Head of caudate nucleus (tissue), 42 donors: ENCODE data around the gene MXD1.
"Not testable (repeated sequence)": the region's sequence is repeated elsewhere in the genome, so short reads cannot be mapped to it uniquely, and the experiment has no call there.

Experiments used
- DNase-seq, 42 donors: peaks; one replicate each; pipeline versions ENCODE4 v3.0.0 to v3.0.0-alpha.2; 2020 to 2021; ENCODE audit warnings: mixed read lengths in 7 of 42
- intact Hi-C: fragments of 100-400 bp; cut with DNase I; formaldehyde crosslinking; loops from one replicate; pipeline ENCODE4 v1.15.0; 2022

MXD1 gene, protein sequence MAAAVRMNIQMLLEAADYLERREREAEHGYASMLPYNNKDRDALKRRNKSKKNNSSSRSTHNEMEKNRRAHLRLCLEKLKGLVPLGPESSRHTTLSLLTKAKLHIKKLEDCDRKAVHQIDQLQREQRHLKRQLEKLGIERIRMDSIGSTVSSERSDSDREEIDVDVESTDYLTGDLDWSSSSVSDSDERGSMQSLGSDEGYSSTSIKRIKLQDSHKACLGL

DNA sequence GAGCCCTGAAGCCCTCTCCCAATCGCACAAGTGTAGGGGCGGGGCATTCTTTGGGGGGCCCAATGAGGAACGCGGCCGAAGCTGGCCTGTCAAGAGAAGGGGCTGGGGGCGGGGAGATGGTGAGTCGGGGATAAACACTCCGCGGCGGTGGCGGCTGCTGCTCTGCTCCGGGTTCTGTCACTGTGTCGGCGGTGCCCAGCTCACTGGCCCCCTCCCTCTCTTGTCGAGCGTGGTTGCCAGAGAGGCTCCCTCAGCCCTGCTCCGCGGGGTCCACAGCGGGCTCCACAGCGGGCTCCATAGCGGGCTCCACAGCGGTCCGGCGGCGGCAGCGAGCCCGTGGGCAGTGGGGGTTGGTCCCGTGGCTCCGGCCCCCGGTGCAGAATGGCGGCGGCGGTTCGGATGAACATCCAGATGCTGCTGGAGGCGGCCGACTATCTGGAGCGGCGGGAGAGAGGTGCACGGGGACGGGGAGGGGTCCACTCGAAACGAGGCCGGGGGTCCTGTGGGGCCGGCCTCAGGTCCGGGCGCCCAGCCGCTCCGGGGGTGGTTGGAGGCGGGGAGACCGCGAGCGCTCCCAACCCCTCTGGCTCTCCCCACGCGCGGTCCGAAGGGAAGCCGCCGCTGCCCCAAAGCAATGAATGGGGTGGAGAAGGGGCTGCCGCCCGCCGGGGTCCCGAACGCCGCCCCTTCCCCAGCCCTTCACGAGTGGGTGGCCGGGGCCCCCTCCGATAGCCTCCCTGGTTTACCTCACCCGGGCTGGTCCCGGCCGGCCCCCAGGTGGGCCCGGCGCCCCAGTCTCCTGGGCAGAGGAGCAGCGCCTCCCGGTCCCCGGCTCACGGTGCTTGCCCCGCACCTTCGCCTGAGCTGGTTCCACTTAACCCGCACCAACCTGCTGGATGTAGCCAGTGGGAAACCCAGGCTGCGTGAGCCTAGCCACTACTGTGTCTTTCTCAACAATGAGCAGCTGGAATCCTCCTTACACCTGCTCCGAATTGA, at the start of gene MXD1:
TSS of gene MXD1 (plus strand) at position 160 of the 996 bp plus-strand sequence. CDS start at position 382, 222 bp downstream.
- intact Hi-C loops = loop anchor here (1.0 to 5.0 kb wide), 3 partner anchors 172 to 387 kb away; partner anchors contain the start of genes FAM136A and PCBP1
- peak in 36 of 42 donors; percentile 17 to 99 (median 43) for DNase-seq

DNA sequence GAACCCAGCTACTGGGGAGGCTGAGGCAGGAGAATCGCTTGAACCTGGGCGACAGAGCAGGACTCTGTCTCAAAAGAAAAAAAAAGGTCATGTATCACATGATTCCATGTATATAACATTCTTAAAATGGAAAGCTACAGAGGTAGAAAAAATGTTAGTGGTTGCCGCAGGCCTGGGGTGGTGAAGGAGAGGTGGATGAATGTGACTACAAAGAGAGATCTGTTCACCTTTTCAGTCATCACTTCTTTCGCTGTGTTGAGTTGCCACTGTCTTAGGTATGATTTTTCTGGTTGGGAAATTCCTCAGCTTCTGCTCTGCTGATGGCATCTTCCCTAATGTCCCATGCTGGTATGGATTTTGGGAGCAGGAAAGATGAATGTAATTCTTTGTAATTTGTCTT, 26.5 kb upstream of the MXD1 start:
- intact Hi-C loops = no loop called here

DNA sequence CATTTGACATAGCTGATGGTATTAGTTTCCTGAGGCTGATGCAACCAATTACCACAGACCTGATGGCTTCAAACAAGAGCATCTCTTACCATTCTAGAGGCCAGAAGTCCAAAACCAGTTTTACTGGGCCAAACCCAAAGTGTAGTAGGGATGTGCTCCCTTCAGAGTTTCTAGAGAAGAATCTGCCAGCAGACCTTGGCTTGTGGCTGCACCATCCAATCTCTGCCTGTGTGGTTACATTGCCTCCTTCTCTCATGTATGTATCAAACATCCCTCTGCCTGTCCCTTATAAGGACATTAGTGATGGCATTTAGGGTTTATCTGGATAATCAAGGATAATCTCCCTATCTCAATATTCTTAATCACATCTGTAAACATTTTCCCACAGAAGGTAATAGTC, 25.6 kb upstream of the MXD1 start:
- intact Hi-C loops = no loop called here
- DNase-seq = no peak

More for the DNA sequence above, 26.5 kb upstream of the MXD1 start:
- no peak for DNase-seq

DNA sequence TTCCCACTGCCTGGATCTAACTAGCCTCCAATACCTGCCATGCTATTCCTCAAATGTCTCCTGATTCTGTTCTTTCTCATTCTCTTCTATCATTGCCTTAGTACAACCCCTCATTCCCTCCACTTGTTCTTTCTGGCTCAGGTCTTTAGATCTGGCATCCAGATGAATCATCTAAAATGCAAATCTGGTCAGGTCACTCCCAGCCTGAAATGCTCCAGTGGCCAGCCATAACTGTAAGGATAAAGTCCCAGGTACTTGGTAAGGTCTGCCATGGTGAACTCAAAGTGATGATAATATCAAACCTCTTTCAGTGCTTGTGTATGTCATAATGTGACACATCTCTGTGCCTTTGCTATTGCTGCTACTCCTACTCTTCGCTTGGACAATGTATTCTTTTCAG, 24.0 kb upstream of the MXD1 start:
- intact Hi-C loops = no loop called here

DNA sequence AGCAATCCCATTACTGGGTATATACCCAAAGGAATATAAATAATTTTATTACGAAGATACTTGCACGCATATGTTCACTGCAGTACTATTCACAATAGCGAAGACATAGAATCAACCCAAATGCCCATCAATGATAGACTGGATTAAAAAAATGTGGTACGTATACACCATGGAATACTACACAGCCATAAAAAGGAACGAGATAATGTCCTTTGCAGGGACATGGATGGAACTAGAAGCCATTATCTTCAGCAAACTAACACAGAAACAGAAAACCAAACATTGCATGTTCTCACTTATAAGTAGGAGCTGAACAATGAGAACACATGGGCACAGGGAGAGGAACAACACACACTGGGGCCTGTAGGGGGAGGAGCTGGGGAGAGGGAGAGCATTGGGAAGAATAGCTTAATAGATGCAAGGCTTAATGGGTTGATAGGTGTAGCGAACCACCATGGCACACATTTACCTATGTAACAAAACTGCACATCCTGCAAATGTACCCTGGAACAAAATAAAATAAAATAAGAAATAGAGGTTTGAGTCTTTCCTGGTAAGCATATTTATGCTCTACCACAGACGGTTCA, 22.0 kb upstream of the MXD1 start:
- intact Hi-C loops, DNase-seq: not testable (repeated sequence)

More for the DNA sequence above, 24.0 kb upstream of the MXD1 start:
- no peak for DNase-seq

DNA sequence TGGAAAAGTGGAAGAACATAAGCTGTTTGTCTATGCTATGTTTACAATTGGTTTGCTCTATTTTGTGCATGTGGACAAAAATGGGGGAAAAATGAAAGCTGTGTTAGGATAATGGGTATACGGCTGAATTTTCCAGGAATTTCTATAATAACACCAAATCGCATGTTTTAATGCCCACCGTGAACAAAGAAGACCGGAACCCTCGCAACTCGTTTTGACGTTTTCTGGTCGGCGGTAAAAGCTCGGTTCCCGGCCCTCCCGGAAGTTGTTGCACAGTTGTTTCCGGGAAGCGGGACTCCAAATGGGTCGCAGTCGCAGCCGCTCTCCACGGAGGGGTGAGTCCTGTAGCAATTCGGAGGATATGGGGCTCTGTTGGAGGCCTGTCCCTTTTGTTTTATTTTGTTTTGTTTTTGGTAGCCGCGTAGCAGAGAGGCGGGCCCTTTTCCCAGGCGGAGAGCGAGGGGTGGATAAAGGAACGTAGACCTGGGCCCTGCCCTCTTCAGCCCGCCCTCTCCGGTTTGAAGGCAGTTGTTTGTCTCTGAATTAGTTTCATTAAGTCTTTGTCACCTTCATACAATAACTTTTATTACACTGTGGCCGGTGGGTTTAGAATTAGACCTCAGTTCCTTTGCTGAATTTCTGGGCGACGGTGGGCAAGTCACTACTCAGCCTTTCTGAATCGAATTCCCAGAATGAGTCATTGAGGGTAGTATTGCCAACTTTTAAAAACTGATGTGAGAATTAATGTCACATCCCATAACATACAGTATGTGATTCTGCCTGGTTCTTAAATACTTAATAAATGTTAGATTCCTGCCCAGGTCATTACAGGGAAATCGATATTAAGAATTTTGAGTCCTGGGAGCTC, 21.0 kb upstream of the MXD1 start, which contains the start of gene SNRNP27:
TSS of gene SNRNP27 (plus strand) at position 273 of the 868 bp plus-strand sequence. CDS start at position 302, 29 bp downstream.
- intact Hi-C loops = no loop called here
- peak; percentile 72 to 93 (median 86) for DNase-seq

DNA sequence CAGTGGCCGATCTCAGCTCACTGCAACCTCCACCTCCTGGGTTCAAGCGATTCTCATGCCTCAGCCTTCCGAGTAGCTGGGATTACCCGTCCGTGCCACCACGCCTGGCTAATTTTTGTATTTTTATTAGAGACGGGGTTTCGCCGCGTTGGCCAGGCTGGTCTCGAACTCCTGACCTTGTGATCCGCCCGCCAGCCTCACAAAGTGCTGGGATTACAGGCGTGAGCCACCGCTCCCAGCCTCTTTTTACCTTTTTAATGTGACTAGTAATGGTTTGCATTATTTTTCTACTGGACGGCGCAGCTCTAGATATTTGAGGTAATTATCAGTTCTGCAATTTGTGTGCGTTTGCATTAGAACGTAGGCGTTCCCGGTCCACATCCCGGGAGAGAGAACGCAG, 20.2 kb upstream of the MXD1 start:
- intact Hi-C loops, DNase-seq: not testable (repeated sequence)

DNA sequence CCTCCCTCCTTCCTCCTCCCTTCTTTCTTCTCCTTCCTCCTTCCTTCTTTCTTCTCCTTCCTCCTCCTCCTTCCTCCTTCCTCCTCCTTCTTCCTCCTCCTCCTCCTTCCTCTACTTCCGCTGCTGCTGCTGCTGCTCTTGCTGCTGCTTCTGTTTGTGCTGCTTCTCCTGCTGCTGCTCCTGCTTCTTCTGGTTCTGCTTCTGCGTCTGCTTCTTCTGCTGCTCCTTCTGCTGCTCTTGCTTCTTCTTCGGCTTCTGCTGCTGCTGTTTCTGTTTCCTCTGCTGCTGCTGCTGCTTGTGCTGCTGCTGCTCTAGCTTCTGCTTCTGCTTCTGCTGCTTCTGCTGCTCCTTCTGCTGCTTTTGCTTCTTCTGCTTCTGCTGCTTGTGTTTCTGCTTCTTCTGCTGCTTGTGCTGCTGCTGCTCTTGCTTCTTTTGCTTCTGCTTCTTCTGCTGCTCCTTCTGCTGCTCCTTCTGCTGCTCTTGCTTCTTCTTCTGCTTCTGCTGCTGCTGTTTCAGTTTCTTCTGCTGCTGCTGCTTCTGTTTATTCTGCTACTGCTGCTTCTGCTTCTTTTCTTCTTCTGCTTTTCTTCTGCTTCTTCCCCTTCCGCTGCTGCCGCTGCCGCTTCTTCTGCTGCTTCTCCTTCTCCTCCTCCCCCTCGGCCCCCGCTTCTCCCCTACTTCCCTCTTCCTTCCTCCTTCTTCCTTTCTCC, 12.5 kb upstream of the MXD1 start:
- intact Hi-C loops = loop anchor here (10.0 kb wide), 1 partner anchor 178 kb away; no protein-coding TSS in a partner anchor

DNA sequence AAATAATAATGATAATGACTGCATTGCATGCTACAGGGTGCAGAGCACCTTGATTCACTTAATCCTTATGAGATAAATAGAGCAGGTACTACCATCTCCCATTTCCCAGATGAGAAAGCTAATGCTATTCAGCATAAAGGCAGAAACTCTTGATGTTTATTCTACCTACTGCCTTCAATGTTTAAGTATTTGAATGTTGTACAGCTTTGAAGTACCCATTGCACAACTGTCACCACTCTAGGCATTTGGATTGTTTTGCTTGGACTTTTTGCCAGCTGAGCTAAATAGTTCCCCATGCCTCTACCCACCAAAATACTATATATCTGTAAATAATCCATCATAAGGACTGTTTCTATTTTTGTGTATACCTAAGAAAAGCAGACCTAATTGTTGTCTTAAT, 7.7 kb upstream of the MXD1 start:
- DNase-seq = no peak
- intact Hi-C loops = loop anchor here (10.0 kb wide), 1 partner anchor 182 kb away; no protein-coding TSS in a partner anchor

More for the DNA sequence above, 12.5 kb upstream of the MXD1 start:
- DNase-seq = peak in 28 of 42 donors; percentile 17 to 66 (median 35)

DNA sequence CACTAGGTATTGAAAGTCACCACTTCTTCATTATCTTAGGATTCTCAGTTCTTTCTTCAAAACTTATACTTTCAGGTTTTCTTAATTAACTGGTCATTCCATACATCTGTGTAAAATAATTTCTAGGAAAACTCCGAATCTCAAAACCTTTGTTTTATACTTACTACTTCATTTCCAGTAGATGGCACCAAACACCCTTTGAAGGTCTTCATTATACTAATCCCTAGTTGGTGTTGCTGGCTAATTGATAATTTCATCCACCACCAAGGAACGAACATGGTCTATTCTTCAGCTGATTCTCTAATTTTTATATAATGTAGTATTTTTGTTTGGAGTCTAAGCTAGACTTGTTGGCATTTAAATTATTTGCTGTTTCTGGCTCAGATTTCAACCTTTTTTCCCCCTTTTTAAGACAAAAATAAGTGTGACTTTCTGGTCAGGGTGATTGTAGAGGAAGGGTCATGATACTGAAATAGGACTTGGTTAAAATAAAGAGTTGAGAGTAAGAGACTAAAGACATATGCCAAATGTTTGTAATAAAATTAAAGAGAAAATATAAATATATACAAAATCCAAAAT, 2.8 kb upstream of the MXD1 start:
- peak in 5 of 42 donors; percentile 17 to 58 (median 45) for DNase-seq
- intact Hi-C loops = loop anchor here (5.0 kb wide), 1 partner anchor 390 kb away; the partner anchor contains the start of gene FAM136A

DNA sequence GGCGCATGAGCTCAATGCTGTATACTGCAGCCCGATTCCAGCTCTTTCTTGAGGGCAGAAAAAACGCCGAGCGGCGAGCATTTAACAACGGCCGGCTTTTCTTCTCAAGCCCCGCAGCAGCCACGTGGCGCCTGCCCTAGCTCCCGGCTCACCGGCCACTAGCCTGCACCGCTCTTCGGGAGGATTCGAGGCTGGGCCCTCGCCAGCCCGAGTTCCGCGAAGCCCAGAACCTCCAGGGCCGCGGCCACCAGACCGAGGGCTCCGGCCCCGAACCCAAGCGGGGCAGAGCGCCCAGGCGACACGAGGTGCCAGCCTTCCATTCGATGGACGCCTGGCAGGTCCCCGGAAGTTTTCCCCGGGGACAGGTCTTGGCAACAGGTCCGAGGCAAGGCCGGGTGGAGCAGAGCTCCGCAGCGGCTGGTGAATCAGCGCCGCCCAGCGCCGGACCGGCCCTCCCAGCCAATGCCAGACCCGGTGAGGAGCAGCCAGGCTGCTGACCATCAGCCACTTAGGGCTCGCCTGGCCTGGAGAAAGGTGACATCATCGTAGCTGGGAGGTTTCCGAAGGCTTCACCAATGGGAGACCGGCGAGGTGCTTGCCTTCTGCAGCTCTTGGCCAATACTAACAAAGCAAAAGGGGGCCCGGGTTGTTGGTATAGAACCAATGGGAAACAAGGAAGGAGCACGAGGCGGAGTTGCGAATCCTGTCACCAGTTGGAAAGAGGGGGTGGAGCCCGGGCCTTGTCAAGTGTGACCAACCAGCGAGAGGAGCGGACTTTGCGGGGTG, 552 bp upstream of the MXD1 start:
- DNase-seq = peak; percentile 95 to 100 (median 100)
- intact Hi-C loops = loop anchor here (1.0 to 5.0 kb wide), 3 partner anchors 172 to 388 kb away; partner anchors contain the start of genes FAM136A and PCBP1

DNA sequence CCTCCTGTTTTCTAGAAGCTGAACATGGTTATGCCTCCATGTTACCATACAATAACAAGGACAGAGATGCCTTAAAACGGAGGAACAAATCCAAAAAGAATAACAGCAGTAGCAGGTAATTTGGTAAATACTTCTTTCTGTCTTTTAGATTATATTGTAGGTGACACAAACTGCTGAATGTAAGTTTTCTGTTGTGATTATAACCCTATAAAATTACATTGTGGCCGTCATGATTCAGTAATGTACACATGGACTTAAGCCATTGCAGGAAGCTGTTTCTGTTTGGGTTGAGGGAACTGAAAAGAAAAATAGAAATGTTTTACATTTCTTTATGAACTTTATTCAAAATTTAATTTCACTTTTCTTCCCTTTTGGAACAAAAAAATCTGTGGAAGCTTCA, 1.2 kb downstream of the MXD1 start:
- no peak for DNase-seq
- intact Hi-C loops = no loop called here

DNA sequence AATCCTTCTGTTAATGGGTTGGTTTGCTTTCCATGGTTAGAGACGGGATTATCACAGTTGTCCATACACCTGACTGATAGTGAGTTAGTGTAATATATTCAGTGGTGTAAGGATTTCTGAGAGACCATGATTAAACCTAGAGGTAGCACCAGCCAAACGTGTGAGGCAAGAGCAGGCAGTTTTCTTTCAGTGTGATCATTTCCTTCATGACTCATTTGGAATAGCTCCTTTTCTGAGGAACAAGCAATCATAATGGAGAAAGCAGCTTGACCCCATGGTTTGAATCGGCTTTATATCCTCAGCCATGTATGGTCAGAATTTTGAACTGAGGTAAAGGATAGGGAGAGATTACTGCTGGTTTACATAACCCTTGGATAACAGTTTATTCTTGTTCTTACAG, 2.9 kb downstream of the MXD1 start:
- intact Hi-C loops = no loop called here
- DNase-seq = peak in 1 of 42 donors; percentile 51

DNA sequence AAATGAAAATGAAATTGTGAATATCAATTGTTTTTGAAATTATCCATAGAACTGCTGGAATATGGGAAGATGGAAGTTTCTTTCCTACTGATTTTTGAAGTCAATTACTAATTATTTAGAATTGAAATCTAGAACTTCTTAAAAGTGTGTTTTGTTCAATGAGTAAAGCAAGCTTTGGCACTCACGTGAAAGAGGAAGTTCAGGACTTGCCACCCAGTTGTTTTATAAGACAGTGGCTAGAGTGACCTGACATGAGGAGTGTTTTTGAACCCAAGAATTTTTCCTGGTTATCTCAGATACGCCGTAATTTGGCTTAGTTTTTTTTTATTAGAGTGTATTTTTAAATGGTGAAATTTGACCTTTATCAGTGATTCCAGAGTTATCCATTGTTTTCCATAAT, 3.5 kb downstream of the MXD1 start:
- intact Hi-C loops = no loop called here

DNA sequence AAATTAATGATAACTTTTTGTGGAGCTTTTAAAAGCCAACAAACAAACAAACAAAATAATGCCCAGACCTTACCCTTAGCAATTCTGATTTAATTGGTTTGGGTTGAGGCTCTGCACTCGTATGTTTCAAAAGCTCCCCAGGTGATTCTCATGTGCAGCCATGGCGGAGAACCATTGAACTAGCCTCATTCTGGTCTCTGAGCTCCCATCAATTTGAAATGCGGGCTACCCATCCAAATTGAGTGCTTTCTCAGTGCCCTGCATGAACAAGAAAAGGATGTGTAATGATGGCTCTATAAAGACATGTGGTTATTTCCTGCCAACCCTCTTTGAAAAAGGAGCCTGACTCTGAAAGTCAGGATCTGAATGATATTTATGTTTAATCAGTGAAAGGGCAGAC, 8.2 kb downstream of the MXD1 start:
- DNase-seq = no peak
- intact Hi-C loops = no loop called here

More for the DNA sequence above, 3.5 kb downstream of the MXD1 start:
- DNase-seq = no peak

DNA sequence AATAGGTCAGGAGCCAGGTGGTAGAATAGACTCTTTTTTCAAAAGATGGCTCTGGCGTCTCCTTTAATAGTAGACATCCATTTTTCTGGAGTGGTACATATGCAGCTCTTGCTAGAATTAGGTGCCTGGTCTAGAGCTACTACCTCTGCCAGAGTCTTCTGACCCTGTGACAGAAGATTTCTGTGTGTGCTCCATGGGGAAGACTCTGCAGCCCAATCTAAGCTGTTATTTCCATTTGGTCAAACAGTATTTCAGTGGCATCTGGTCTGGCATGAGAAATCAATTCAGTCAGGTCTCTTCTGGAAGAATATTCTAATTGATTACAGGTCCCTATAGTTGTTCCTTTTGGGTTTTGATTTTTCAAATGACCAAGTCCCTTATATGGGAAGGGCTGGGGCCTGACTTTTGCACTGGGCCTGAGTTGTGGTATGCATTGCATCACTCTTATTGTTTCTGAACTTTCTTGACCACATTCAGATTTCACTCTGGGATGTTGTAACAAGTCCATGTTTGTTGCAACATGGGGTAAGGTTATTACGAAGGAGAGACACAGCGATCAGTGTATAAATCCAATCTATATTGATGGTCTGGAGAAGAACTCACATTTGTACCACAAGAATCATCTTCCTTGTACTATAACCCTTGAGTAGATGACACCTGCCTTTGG, 12.1 kb downstream of the MXD1 start:
- intact Hi-C loops = no loop called here
- no peak for DNase-seq
